Endothelial cell of umbilical vein (primary cell): ENCODE results near the gene LIMS3.
"Not testable (repeated sequence)": the region's sequence is repeated elsewhere in the genome, so short reads cannot be mapped to it uniquely, and the experiment has no call there.

ENCODE experiments used
- EZH2 ChIP-seq: IDR thresholded peaks from 2 replicates; pipeline ENCODE4 v1.6.1; 2012; ENCODE audit warnings: borderline replicate concordance, low read depth, mild to moderate bottlenecking, moderate library complexity, low read length, inconsistent platforms; ENCODE audit not compliant: severe bottlenecking
- MYC ChIP-seq: IDR thresholded peaks from one replicate; pipeline ENCODE4 v1.6.1; 2011; ENCODE audit warnings: mild to moderate bottlenecking, low read depth, low read length
- POLR2A ChIP-seq: IDR thresholded peaks from 2 replicates; pipeline ENCODE4 v1.6.1; 2012; ENCODE audit warnings: low read depth, mild to moderate bottlenecking, control low read depth, low read length
- TF ChIP-seq, protein P1 (sequence below), 2 donors: IDR thresholded peaks; 1 replicate in 1 of 2; 2 replicates in 1 of 2; pipeline ENCODE4 v1.5.1; 2011; ENCODE audit warnings: low read length in 2 of 2, mild to moderate bottlenecking in 2 of 2, moderate library complexity in 2 of 2, control low read depth in 1 of 2, inconsistent platforms in 1 of 2, low read depth in 1 of 2; ENCODE audit not compliant: insufficient read depth in 1 of 2; ENCODE audit errors: extremely low read depth in 1 of 2
- TF ChIP-seq, protein P2 (sequence below): IDR thresholded peaks from 2 replicates; pipeline ENCODE4 v1.6.1; 2011; ENCODE audit not compliant: insufficient read depth, insufficient read length

DNA sequence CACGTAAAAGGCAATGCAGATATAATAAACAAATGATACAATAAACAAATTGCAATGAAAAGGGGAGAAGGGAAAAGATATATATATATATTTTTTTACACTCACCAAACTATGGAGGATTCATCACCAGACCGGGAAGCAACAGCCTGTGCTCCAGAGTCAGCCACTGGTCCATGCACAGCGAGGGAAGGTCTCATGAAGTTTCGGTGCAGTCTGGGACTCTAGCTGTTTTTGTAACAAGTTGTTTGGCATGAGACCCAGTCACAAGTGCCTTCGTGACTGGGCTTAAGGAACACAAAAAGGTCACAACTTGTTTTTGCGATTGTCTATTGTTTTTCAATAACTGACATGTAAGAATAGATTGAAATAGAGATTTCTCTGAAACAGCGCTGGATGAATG is 4.8 kb upstream of the LIMS3 start:
- TF ChIP-seq, protein P1, sequence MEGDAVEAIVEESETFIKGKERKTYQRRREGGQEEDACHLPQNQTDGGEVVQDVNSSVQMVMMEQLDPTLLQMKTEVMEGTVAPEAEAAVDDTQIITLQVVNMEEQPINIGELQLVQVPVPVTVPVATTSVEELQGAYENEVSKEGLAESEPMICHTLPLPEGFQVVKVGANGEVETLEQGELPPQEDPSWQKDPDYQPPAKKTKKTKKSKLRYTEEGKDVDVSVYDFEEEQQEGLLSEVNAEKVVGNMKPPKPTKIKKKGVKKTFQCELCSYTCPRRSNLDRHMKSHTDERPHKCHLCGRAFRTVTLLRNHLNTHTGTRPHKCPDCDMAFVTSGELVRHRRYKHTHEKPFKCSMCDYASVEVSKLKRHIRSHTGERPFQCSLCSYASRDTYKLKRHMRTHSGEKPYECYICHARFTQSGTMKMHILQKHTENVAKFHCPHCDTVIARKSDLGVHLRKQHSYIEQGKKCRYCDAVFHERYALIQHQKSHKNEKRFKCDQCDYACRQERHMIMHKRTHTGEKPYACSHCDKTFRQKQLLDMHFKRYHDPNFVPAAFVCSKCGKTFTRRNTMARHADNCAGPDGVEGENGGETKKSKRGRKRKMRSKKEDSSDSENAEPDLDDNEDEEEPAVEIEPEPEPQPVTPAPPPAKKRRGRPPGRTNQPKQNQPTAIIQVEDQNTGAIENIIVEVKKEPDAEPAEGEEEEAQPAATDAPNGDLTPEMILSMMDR (IDR thresholded peaks at IDR 0.05; ENCODE audit: extremely low read depth in 1 of 2, insufficient read depth in 1 of 2, low read depth in 1 of 2, low read length in 2 of 2): not testable (repeated sequence)
- TF ChIP-seq EZH2, POLR2A, MYC: not testable (repeated sequence)
- TF ChIP-seq, protein P2, sequence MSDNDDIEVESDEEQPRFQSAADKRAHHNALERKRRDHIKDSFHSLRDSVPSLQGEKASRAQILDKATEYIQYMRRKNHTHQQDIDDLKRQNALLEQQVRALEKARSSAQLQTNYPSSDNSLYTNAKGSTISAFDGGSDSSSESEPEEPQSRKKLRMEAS: not testable (repeated sequence)
